Measurements from ENCODE around the gene CHCHD10. TPM values are rescaled to one million over a fixed set of nuclear protein-coding genes. Genes with fewer than 3 reads are reported as not detected.
A peak's percentile ranks its signal among the peaks of the same experiment; 100 is the strongest.

CHCHD10 gene
- total and polyA plus RNA-seq, 5 donors: 993 to 1,434 (median 1,153) TPM

GRCh38 chr22:23769321-23769965, 1.7 kb upstream of the CHCHD10 start:
- DNase-seq: peak in 1 of 3 donors; percentile 55
- no peak for ATAC-seq
- H3K27me3 ChIP-seq (ENCODE audit: control insufficient read depth, insufficient read depth): no peaks in the 10 kb centered on the region
- no peaks in the 10 kb centered on the region for H3K4me1 ChIP-seq (ENCODE audit: control insufficient read depth, insufficient read depth, low read length)
- intact Hi-C loops (cut with DNase I): loop anchor here (5.0 to 10.0 kb wide), 2 partner anchors 78 to 245 kb away; no protein-coding TSS in a partner anchor
- 82% methylated on average over 6 of the region's 6 CpGs for WGBS
- H3K4me3 ChIP-seq (ENCODE audit: low read length): no peak overlapping the region
- no peaks in the 10 kb centered on the region for H3K9me3 ChIP-seq (ENCODE audit: control insufficient read depth, low read length)
- H3K27ac ChIP-seq (ENCODE audit: low read length): no peak overlapping the region

- Histone ChIP-seq H3K27me3 (ENCODE audit: control insufficient read depth, insufficient read depth) (no peaks in the 10 kb centered on the region), H3K4me1 (ENCODE audit: control insufficient read depth, insufficient read depth, low read length) (no peaks in the 10 kb centered on the region), H3K4me3 (ENCODE audit: low read length) (peak overlapping the region; percentile 65), H3K9me3 (ENCODE audit: control insufficient read depth, low read length) (no peaks in the 10 kb centered on the region), H3K27ac (ENCODE audit: low read length) (peak overlapping the region; percentile 90)
- DNase-seq (peak in 1 of 3 donors; percentile 66), ATAC-seq (peak; percentile 0 to 4)
- intact Hi-C loops (cut with DNase I): loop anchor here (5.0 to 10.0 kb wide), 2 partner anchors 80 to 242 kb away; no protein-coding TSS in a partner anchor
- 6% methylated on average over 27 of the region's 27 CpGs for WGBS
These were observed 484 bp downstream of the CHCHD10 start for GRCh38 chr22:23767303-23767672.

GRCh38 chr22:23764899-23765881, 2.6 kb downstream of the CHCHD10 start:
- Histone ChIP-seq H3K27me3 (ENCODE audit: control insufficient read depth, insufficient read depth) (no peaks in the 10 kb centered on the region), H3K4me3 (ENCODE audit: low read length) (no peak overlapping the region), H3K27ac (ENCODE audit: low read length) (peak overlapping the region; percentile 7), H3K4me1 (ENCODE audit: control insufficient read depth, insufficient read depth, low read length) (no peaks in the 10 kb centered on the region), H3K9me3 (ENCODE audit: control insufficient read depth, low read length) (no peaks in the 10 kb centered on the region)
- ATAC-seq: no peak
- intact Hi-C loops (cut with DNase I): loop anchor here (5.0 to 10.0 kb wide), 2 partner anchors 82 to 240 kb away; no protein-coding TSS in a partner anchor
- peak in 1 of 3 donors; percentile 43 for DNase-seq
- 79% methylated on average over 9 of the region's 9 CpGs for WGBS

- H3K4me3 ChIP-seq (ENCODE audit: low read length): no peak overlapping the region
- peak in 1 of 3 donors; percentile 31 for DNase-seq
- intact Hi-C loops (cut with DNase I): loop anchor here in 1 of 4 donors (10.0 kb wide), 1 partner anchor 239 kb away; no protein-coding TSS in a partner anchor
- no peaks in the 10 kb centered on the region for H3K4me1 ChIP-seq (ENCODE audit: control insufficient read depth, insufficient read depth, low read length)
- WGBS: 63% methylated on average over 7 of the region's 7 CpGs
- H3K27me3 ChIP-seq (ENCODE audit: control insufficient read depth, insufficient read depth): no peaks in the 10 kb centered on the region
- ATAC-seq: no peak
- no peaks in the 10 kb centered on the region for H3K9me3 ChIP-seq (ENCODE audit: control insufficient read depth, low read length)
- no peak overlapping the region for H3K27ac ChIP-seq (ENCODE audit: low read length)
These were observed 3.8 kb downstream of the CHCHD10 start for GRCh38 chr22:23763954-23764353.

GRCh38 chr22:23763579-23763945, 4.2 kb downstream of the CHCHD10 start:
- no peaks in the 10 kb centered on the region for H3K27me3 ChIP-seq (ENCODE audit: control insufficient read depth, insufficient read depth)
- no peaks in the 10 kb centered on the region for H3K4me1 ChIP-seq (ENCODE audit: control insufficient read depth, insufficient read depth, low read length)
- no peak overlapping the region for H3K4me3 ChIP-seq (ENCODE audit: low read length)
- DNase-seq: peak in 2 of 3 donors; percentile 77 to 82
- H3K27ac ChIP-seq (ENCODE audit: low read length): no peak overlapping the region
- H3K9me3 ChIP-seq (ENCODE audit: control insufficient read depth, low read length): no peaks in the 10 kb centered on the region
- 25% methylated on average over 17 of the region's 17 CpGs for WGBS
- ATAC-seq: no peak
- intact Hi-C loops (cut with DNase I): loop anchor here in 1 of 4 donors (10.0 kb wide), 1 partner anchor 239 kb away; no protein-coding TSS in a partner anchor

GRCh38 chr22:23762842-23763578, 4.8 kb downstream of the CHCHD10 start, which contains the start of gene C22orf15:
TSS of gene C22orf15 (plus strand) at chr22:23762990. CDS start at chr22:23763307, 317 bp downstream.
- intact Hi-C loops (cut with DNase I): loop anchor here in 1 of 4 donors (10.0 kb wide), 1 partner anchor 238 kb away; no protein-coding TSS in a partner anchor
- no peaks in the 10 kb centered on the region for H3K4me1 ChIP-seq (ENCODE audit: control insufficient read depth, insufficient read depth, low read length)
- H3K27me3 ChIP-seq (ENCODE audit: control insufficient read depth, insufficient read depth): no peaks in the 10 kb centered on the region
- H3K27ac ChIP-seq (ENCODE audit: low read length): no peak within 1 kb of the TSS
- H3K4me3 ChIP-seq (ENCODE audit: low read length): no peak within 1 kb of the TSS
- DNase-seq: peak in 1 of 3 donors; percentile 73
- WGBS: 31% methylated on average over 23 of the region's 23 CpGs
- ATAC-seq: peak; percentile 9 to 28
- H3K9me3 ChIP-seq (ENCODE audit: control insufficient read depth, low read length): no peaks in the 10 kb centered on the region

- Histone ChIP-seq H3K27ac (ENCODE audit: low read length) (no peak overlapping the region), H3K9me3 (ENCODE audit: control insufficient read depth, low read length) (no peaks in the 10 kb centered on the region), H3K27me3 (ENCODE audit: control insufficient read depth, insufficient read depth) (no peaks in the 10 kb centered on the region), H3K4me3 (ENCODE audit: low read length) (no peak overlapping the region), H3K4me1 (ENCODE audit: control insufficient read depth, insufficient read depth, low read length) (no peaks in the 10 kb centered on the region)
- DNase-seq (no peak), ATAC-seq (no peak)
- WGBS: 79% methylated on average over 6 of the region's 6 CpGs
- intact Hi-C loops (cut with DNase I): loop anchor here in 1 of 4 donors (10.0 kb wide), 1 partner anchor 235 kb away; no protein-coding TSS in a partner anchor
These were observed 7.7 kb downstream of the CHCHD10 start for GRCh38 chr22:23760056-23760455.

- Histone ChIP-seq H3K4me1 (ENCODE audit: control insufficient read depth, insufficient read depth, low read length) (no peaks in the 10 kb centered on the region), H3K27me3 (ENCODE audit: control insufficient read depth, insufficient read depth) (no peaks in the 10 kb centered on the region), H3K9me3 (ENCODE audit: control insufficient read depth, low read length) (no peaks in the 10 kb centered on the region), H3K27ac (ENCODE audit: low read length) (no peak overlapping the region), H3K4me3 (ENCODE audit: low read length) (no peak overlapping the region)
- intact Hi-C loops (cut with DNase I): no loop called here
- ATAC-seq (no peak), DNase-seq (no peak)
- WGBS: 90% methylated on average over 4 of the region's 4 CpGs
These were observed 8.2 kb downstream of the CHCHD10 start for GRCh38 chr22:23759566-23759965.

- Histone ChIP-seq H3K27ac (ENCODE audit: low read length) (no peak overlapping the region), H3K27me3 (ENCODE audit: control insufficient read depth, insufficient read depth) (no peaks in the 10 kb centered on the region), H3K4me1 (ENCODE audit: control insufficient read depth, insufficient read depth, low read length) (no peaks in the 10 kb centered on the region), H3K9me3 (ENCODE audit: control insufficient read depth, low read length) (no peaks in the 10 kb centered on the region), H3K4me3 (ENCODE audit: low read length) (no peak overlapping the region)
- DNase-seq: no peak
- intact Hi-C loops (cut with DNase I): no loop called here
- 56% methylated on average over 4 of the region's 4 CpGs for WGBS
- ATAC-seq: no peak
These were observed 10.9 kb downstream of the CHCHD10 start for GRCh38 chr22:23756891-23757290.

GRCh38 chr22:23755711-23756110, 12.1 kb downstream of the CHCHD10 start:
- no peaks in the 10 kb centered on the region for H3K9me3 ChIP-seq (ENCODE audit: control insufficient read depth, low read length)
- intact Hi-C loops (cut with DNase I): no loop called here
- DNase-seq (no peak), ATAC-seq (no peak)
- 91% methylated on average over 8 of the region's 8 CpGs for WGBS
- H3K27me3 ChIP-seq (ENCODE audit: control insufficient read depth, insufficient read depth): no peaks in the 10 kb centered on the region
- no peaks in the 10 kb centered on the region for H3K4me1 ChIP-seq (ENCODE audit: control insufficient read depth, insufficient read depth, low read length)
- no peak overlapping the region for H3K27ac ChIP-seq (ENCODE audit: low read length)
- H3K4me3 ChIP-seq (ENCODE audit: low read length): no peak overlapping the region

All from right cardiac atrium (tissue), 5 donors.